ENCODE measurements around the gene PLCB2.

Gene PLCB2, protein sequence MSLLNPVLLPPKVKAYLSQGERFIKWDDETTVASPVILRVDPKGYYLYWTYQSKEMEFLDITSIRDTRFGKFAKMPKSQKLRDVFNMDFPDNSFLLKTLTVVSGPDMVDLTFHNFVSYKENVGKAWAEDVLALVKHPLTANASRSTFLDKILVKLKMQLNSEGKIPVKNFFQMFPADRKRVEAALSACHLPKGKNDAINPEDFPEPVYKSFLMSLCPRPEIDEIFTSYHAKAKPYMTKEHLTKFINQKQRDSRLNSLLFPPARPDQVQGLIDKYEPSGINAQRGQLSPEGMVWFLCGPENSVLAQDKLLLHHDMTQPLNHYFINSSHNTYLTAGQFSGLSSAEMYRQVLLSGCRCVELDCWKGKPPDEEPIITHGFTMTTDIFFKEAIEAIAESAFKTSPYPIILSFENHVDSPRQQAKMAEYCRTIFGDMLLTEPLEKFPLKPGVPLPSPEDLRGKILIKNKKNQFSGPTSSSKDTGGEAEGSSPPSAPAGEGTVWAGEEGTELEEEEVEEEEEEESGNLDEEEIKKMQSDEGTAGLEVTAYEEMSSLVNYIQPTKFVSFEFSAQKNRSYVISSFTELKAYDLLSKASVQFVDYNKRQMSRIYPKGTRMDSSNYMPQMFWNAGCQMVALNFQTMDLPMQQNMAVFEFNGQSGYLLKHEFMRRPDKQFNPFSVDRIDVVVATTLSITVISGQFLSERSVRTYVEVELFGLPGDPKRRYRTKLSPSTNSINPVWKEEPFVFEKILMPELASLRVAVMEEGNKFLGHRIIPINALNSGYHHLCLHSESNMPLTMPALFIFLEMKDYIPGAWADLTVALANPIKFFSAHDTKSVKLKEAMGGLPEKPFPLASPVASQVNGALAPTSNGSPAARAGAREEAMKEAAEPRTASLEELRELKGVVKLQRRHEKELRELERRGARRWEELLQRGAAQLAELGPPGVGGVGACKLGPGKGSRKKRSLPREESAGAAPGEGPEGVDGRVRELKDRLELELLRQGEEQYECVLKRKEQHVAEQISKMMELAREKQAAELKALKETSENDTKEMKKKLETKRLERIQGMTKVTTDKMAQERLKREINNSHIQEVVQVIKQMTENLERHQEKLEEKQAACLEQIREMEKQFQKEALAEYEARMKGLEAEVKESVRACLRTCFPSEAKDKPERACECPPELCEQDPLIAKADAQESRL

DNA sequence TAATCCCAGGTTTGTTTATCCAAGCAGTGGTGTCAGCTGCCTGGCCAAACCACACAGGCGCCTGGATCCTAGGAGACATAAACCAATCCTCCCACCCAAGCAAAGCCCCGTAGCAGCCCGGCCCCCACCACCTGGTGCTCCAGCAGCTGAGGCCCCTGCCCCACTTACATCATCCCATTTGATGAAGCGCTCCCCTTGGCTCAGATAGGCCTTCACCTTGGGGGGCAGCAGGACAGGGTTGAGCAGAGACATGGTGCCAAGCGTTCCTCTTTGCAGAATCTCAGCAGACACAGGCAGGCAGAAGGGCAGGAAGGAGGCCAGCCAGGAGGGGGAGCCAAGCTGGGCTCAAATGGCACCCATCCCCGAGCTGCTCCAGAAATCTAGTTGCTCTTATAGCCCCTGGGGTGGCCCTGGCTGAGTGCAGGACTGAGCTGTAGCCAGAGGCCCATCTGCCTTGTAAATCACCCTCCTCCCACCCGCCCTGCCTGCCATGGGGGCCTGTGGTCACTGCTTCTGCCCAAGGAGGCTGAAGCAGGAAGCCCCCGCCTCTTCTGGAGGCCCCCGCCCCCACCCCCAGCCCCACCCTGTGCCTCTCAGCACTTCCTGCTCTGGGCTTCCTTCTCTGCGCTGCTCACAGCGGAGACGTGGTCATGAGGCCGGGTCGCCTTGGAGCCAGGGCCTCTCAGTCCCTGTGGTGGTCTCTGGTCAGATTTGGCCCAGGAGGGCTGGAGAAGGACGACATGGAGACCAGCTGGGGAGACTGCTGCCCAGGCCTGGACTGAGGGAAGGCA is at the start of gene PLCB2:
Gene PLCB2 (minus strand): TSS at position 515 of the 791 bp plus-strand sequence. CDS start 263 bp downstream, at position 252.
- no peak for DNase-seq

- no peak for DNase-seq
Measured at GRCh38 chr15:40357246-40357645, 49.5 kb upstream of the PLCB2 start.

GRCh38 chr15:40355976-40356585 is 48.3 kb upstream of the PLCB2 start:
- DNase-seq: no peak

- peak; percentile 94 for DNase-seq
Measured at GRCh38 chr15:40354408-40355171, 46.9 kb upstream of the PLCB2 start.

- DNase-seq: peak; percentile 90
Measured at GRCh38 chr15:40353697-40354096, 46.0 kb upstream of the PLCB2 start.

GRCh38 chr15:40352281-40352901 is 44.7 kb upstream of the PLCB2 start:
- no peak for DNase-seq

- no peak for DNase-seq
Measured at GRCh38 chr15:40349163-40349562, 41.4 kb upstream of the PLCB2 start.

GRCh38 chr15:40348474-40348870 is 40.7 kb upstream of the PLCB2 start:
- no peak for DNase-seq

DNA sequence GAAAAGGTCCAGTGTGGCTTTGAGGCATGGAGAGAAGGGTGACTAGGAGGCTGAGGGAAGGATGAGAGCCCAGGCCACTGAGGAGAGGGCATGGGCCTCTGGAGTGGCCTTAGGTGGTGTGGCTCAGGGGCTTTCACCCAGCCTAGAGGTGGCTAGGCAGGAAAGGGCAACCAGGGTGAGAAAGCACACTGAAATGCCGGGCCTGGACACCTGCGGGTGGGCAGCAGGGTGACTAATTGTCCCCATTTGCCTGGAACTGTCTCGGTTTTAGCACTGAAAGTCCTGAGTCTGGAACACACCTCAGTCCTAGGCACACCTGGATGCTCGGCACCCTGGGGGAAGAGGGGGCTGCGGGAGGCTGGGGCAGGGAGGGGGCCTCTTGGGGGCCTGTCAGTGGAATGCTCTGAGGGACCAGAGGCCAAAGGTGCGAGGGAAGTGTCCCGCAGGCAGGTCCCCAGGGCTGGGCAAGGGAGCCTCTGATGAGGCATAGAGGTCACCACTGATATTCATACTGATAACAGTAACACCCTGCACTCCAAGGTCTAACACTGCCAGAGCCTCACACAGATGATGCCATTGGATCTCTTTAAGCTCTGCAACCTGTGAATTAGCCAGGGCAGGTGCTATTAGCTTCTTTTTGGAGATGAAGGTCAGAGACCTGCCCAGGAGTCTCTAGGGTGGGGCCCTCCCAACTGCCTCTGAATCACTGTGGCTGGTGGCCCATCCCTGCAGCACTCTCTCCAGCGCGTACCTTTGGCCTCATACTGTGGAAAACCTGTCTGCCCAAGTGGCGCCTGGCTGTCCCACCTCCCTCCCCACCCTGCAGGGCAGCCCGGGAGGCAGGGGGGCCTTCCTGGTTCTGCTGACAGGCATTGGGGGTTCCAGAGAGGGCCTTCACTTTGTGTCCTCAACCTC is 40.1 kb upstream of the PLCB2 start:
- no peak for DNase-seq

GRCh38 chr15:40346579-40347558 is 39.1 kb upstream of the PLCB2 start:
- DNase-seq: no peak

DNA sequence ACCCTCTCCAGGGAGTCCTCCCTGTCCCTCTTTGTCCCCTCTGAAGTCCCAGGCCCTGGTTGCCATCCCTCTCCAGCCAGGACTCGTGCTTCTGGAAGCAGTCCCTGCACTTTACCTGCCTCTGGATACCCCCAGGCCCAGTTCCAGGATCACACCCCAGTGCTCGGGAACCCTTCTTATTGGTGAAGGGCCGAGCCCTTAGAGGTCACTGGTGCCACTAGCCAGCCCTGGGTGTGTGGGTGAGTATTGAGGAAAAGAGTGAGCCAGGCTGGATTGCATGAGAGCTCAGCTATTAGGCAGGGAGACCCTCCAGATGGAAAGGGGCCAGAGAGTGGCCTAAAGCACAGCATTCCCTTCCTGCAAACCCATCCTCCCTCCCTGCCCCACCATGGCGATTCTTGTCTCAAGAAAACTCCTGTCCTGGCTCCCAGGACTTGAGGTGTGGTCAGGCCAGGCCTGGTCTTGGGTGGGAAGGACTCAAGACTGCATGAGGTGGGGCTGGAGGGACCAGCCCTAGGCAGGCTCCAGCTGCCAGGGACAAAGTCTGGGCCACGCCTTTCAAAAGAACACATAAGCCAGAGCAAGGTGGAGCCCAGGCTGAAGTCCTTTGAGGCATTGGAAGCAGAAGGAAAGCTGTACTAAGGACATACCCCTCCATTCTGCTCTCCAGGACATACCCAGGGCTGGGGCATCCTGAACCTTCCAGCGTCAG is 38.3 kb upstream of the PLCB2 start:
- DNase-seq: no peak

DNA sequence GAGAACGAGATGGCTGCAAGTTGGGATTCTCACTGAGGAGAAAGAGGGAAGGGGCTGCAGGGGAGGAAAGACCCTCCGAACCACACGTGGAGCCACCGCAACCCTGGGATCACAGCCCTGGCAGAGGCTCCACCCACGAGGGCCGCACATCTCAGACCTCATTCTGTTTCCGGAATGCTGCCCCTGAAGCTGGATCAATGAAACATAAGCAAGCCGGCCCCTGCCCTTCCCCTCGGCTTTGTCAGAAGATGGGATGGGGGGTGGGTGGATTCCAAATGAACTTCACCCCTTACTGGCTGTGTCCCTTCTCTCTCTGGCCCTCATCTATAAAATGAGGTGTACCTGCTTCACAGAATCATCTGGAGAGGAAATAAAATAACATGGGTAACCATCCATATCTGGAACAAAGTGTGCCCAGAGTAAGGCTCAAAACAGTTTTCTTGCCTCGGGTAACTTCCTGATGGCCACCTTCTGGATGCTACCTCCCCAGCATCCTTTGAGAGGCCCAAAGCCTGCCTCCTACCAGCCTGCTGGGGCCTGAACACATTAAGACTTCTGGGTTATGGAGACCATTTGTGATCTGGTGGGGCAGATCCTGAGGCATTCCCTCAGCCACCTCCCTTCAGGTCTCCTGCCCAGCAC is 37.6 kb upstream of the PLCB2 start:
- no peak for DNase-seq

- DNase-seq: no peak
Measured at GRCh38 chr15:40344631-40345120, 36.9 kb upstream of the PLCB2 start.

- no peak for DNase-seq
Measured at GRCh38 chr15:40344217-40344616, 36.5 kb upstream of the PLCB2 start.

GRCh38 chr15:40343512-40343911 is 35.8 kb upstream of the PLCB2 start:
- DNase-seq: no peak

- no peak for DNase-seq
Measured at GRCh38 chr15:40342416-40343320, 34.9 kb upstream of the PLCB2 start.
